Tibial nerve (tissue), 4 donors: ENCODE data around the gene WAPL. TPM values are rescaled to one million over a fixed set of nuclear protein-coding genes. Genes with fewer than 3 reads are reported as not detected.
A peak's percentile ranks its signal among the peaks of the same experiment; 100 is the strongest.
"Not testable (repeated sequence)": the region's sequence is repeated elsewhere in the genome, so short reads cannot be mapped to it uniquely, and the experiment has no call there.

Experiments
- DNase-seq, 2 donors: peaks; one replicate each; pipeline ENCODE4 v3.0.0-alpha.2; 2019; ENCODE audit warnings: low spot score in 2 of 2
- H3K27ac ChIP-seq, 4 donors: fragments of 200-600 bp; sonication (generic) in 3 of 4; one replicate each; pipeline ENCODE4 v1.5.1; 2017 to 2019; ENCODE audit warnings: mild to moderate bottlenecking in 1 of 4
- H3K27me3 ChIP-seq, 2 donors: fragments of 200-600 bp; sonication (generic) in 1 of 2; one replicate each; pipeline versions ENCODE4 v1.5.1 to v1.6.0; 2017 to 2019
- H3K36me3 ChIP-seq, 3 donors: fragments of 200-600 bp; sonication (generic); one replicate each; pipeline ENCODE4 v1.5.1; 2018 to 2019
- H3K4me1 ChIP-seq, 4 donors: fragments of 200-600 bp; sonication (generic) in 3 of 4; one replicate each; pipeline ENCODE4 v1.5.1; 2017 to 2019
- H3K4me3 ChIP-seq, 4 donors: fragments of 200-600 bp; sonication (generic) in 3 of 4; one replicate each; pipeline ENCODE4 v1.5.1; 2017 to 2019; ENCODE audit warnings: mild to moderate bottlenecking in 1 of 4, moderate library complexity in 1 of 4
- H3K9me3 ChIP-seq, 4 donors: fragments of 200-600 bp; sonication (generic) in 3 of 4; one replicate each; pipeline ENCODE4 v1.5.1; 2017 to 2019
- CTCF ChIP-seq, 5 experiments: fragments of 200-600 bp in 3 of 5; fragments of 450-650 bp in 2 of 5; sonication (generic) in 3 of 5; IDR thresholded peaks; one replicate each; pipeline ENCODE4 v1.5.1; 2016 to 2019; ENCODE audit warnings: antibody characterized with exemption in 5 of 5, mild to moderate bottlenecking in 3 of 5, moderate library complexity in 2 of 5
- EP300 ChIP-seq, 2 donors: sonication (generic); formaldehyde crosslinking; IDR thresholded peaks; one replicate each; pipeline ENCODE4 v1.6.1; 2017; ENCODE audit warnings: antibody characterized with exemption in 2 of 2, mild to moderate bottlenecking in 1 of 2
- POLR2A ChIP-seq, 2 donors: fragments of 450-650 bp; IDR thresholded peaks; one replicate each; pipeline ENCODE4 v1.6.1; 2017; ENCODE audit warnings: antibody characterized with exemption in 2 of 2, mild to moderate bottlenecking in 2 of 2, moderate library complexity in 2 of 2
- whole genome bisulfite sequencing, 2 donors: methylation state at CpG; one replicate each; pipeline ENCODE4 v1.1.5; 2018; 5-methylcytosine and 5-hydroxymethylcytosine counted together
- total RNA-seq, 4 donors: library from RNA; depleted of rRNA; stranded (reverse); fragments of >200 nt; gene quantifications; one replicate each; pipeline ENCODE4 v1.1.0, GENCODE V29; 2016

Gene WAPL
- total RNA-seq, 4 donors from 2014 or later: 26.7 to 50.4 (median 42.0) TPM

- TF ChIP-seq CTCF (IDR thresholded peaks at IDR 0.05): no peak
- TF ChIP-seq POLR2A (IDR thresholded peaks at IDR 0.05): no peak
- TF ChIP-seq EP300 (IDR thresholded peaks at IDR 0.05): no peak
- Histone ChIP-seq H3K27me3 (peaks cover 0 to 7% of the 10 kb centered on the region in 2 donors), H3K4me1 (peaks cover 0 to 9% (median 0%) of the 10 kb centered on the region in 4 donors), H3K36me3 (no peaks in the 10 kb centered on the region), H3K4me3 (no peak overlapping the region), H3K27ac (no peak overlapping the region), H3K9me3 (no peaks in the 10 kb centered on the region)
- DNase-seq: no peak
- WGBS, 2 donors: 76 to 83% methylated on average over 7 of the region's 7 CpGs
Observed at GRCh38 chr10:86538547-86538946, 17.0 kb upstream of the WAPL start.

GRCh38 chr10:86538040-86538439, 16.4 kb upstream of the WAPL start:
- not testable (repeated sequence) for DNase-seq, H3K27me3 ChIP-seq, H3K9me3 ChIP-seq, H3K27ac ChIP-seq, H3K4me1 ChIP-seq, H3K4me3 ChIP-seq, H3K36me3 ChIP-seq
- WGBS, 2 donors: 97 to 98% methylated on average over 8 of the region's 8 CpGs

- peak overlapping the region in 2 of 4 donors; percentile 48 to 52 for H3K4me3 ChIP-seq
- DNase-seq: no peak
- H3K27ac ChIP-seq: no peak overlapping the region
Observed at GRCh38 chr10:86536294-86536861, 14.8 kb upstream of the WAPL start.

GRCh38 chr10:86535132-86535882, 13.7 kb upstream of the WAPL start:
- Histone ChIP-seq H3K9me3 (no peaks in the 10 kb centered on the region), H3K27ac (peak overlapping the region in 1 of 4 donors; percentile 72), H3K4me1 (peaks cover 0 to 9% (median 0%) of the 10 kb centered on the region in 4 donors), H3K27me3 (peaks cover 0 to 7% of the 10 kb centered on the region in 2 donors), H3K4me3 (peak overlapping the region; percentile 2 to 52 (median 34)), H3K36me3 (no peaks in the 10 kb centered on the region)
- 23 to 37% methylated on average over 28 to 46 of the region's 47 CpGs for WGBS, 2 donors
- DNase-seq: peak; percentile 31 to 46
- TF ChIP-seq POLR2A (IDR thresholded peaks at IDR 0.05): no peak

More at GRCh38 chr10:86536294-86536861, 14.8 kb upstream of the WAPL start:
- TF ChIP-seq CTCF (IDR thresholded peaks at IDR 0.05) (no peak), EP300 (IDR thresholded peaks at IDR 0.05) (no peak), POLR2A (IDR thresholded peaks at IDR 0.05) (no peak)
- WGBS, 2 donors: 28 to 35% methylated on average over 20 to 35 of the region's 40 CpGs
- Histone ChIP-seq H3K27me3 (peaks cover 0 to 7% of the 10 kb centered on the region in 2 donors), H3K9me3 (no peaks in the 10 kb centered on the region), H3K4me1 (peaks cover 0 to 9% (median 0%) of the 10 kb centered on the region in 4 donors), H3K36me3 (no peaks in the 10 kb centered on the region)

- 86 to 96% methylated on average over 2 of the region's 2 CpGs for WGBS, 2 donors
- DNase-seq: no peak
- no peak for TF ChIP-seq EP300 (IDR thresholded peaks at IDR 0.05)
- peaks cover 0 to 9% (median 0%) of the 10 kb centered on the region in 4 donors for H3K4me1 ChIP-seq
- H3K27me3 ChIP-seq: peaks cover 0 to 7% of the 10 kb centered on the region in 2 donors
- no peak overlapping the region for H3K4me3 ChIP-seq
- H3K9me3 ChIP-seq: no peaks in the 10 kb centered on the region
- H3K36me3 ChIP-seq: no peaks in the 10 kb centered on the region
- H3K27ac ChIP-seq: no peak overlapping the region
Observed at GRCh38 chr10:86533328-86533727, 11.7 kb upstream of the WAPL start.

- H3K4me1 ChIP-seq: peaks cover 0 to 16% (median 3%) of the 10 kb centered on the region in 4 donors
- not testable (repeated sequence) for H3K4me3 ChIP-seq, H3K36me3 ChIP-seq, H3K9me3 ChIP-seq, H3K27me3 ChIP-seq, H3K27ac ChIP-seq, DNase-seq
- WGBS, 2 donors: 84 to 96% methylated on average over 3 of the region's 3 CpGs
Observed at GRCh38 chr10:86528736-86529135, 7.1 kb upstream of the WAPL start.

GRCh38 chr10:86526606-86527005, 5.0 kb upstream of the WAPL start:
- Histone ChIP-seq H3K36me3 (no peaks in the 10 kb centered on the region), H3K27ac (no peak overlapping the region), H3K4me3 (no peak overlapping the region), H3K9me3 (no peaks in the 10 kb centered on the region), H3K4me1 (peaks cover 0 to 31% (median 14%) of the 10 kb centered on the region in 4 donors), H3K27me3 (no peaks in the 10 kb centered on the region)
- 87 to 88% methylated on average over 4 of the region's 4 CpGs for WGBS, 2 donors
- TF ChIP-seq CTCF (IDR thresholded peaks at IDR 0.05): no peak
- TF ChIP-seq POLR2A (IDR thresholded peaks at IDR 0.05): no peak
- no peak for TF ChIP-seq EP300 (IDR thresholded peaks at IDR 0.05)
- DNase-seq: no peak

- 91 to 94% methylated on average over 6 of the region's 6 CpGs for WGBS, 2 donors
- not testable (repeated sequence) for H3K4me3 ChIP-seq
Observed at GRCh38 chr10:86525713-86526112, 4.1 kb upstream of the WAPL start.

More at GRCh38 chr10:86525713-86526112, 4.1 kb upstream of the WAPL start:
- not testable (repeated sequence) for DNase-seq, H3K27me3 ChIP-seq, H3K36me3 ChIP-seq, H3K27ac ChIP-seq, H3K9me3 ChIP-seq
- peaks cover 0 to 32% (median 15%) of the 10 kb centered on the region in 4 donors for H3K4me1 ChIP-seq
